ENCODE measurements around the gene TMIE. TPM values are rescaled to one million over a fixed set of nuclear protein-coding genes. Genes with fewer than 3 reads are reported as not detected.

TMIE gene
- total RNA-seq, 4 donors from 2014 or later, result 0.33 to 1.2 (median 0.69) TPM; not detected in 1

DNA sequence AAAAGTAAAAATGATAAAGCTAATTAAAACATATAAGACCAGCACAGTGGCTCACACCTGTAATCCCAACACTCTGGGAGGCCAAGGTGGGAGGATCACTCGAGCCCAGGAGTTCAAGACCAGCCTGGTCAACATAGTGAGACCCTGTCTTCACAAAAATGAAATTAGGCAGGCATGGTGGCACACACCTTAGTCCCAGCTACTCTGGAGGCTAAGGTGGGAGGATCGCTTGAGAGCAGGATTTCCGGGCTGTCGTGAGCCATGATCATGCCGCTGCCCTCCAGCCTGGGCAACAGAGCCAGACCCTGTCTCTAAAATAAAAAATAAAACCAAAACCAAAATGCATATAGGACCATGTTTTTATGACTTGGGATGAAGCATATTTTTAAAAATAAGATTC is 21.3 kb downstream of the TMIE start:
- H3K27ac ChIP-seq (replicated peaks in 1 of 4), result no peak overlapping the region
- intact Hi-C loops (cut with DNase I), result no loop called here
- TF ChIP-seq POLR2A (IDR thresholded peaks at IDR 0.05; ENCODE audit: low read depth), result no peak
- TF ChIP-seq POLR2AphosphoS5 (IDR thresholded peaks at IDR 0.05), result no peak
- no peak for TF ChIP-seq EP300 (IDR thresholded peaks at IDR 0.05)
- TF ChIP-seq CTCF (IDR thresholded peaks at IDR 0.05), result no peak
- 92% methylated on average over 5 of the region's 5 CpGs for WGBS
- no peak overlapping the region for H3K4me3 ChIP-seq
- peaks cover 0 to 13% (median 0%) of the 10 kb centered on the region in 4 donors for H3K4me1 ChIP-seq
- no peaks in the 10 kb centered on the region for H3K9me3 ChIP-seq
- H3K36me3 ChIP-seq, result no peaks in the 10 kb centered on the region
- peak; percentile 60 for DNase-seq (ENCODE audit: extremely low spot score)
- peaks cover 0 to 32% (median 3%) of the 10 kb centered on the region in 4 donors for H3K27me3 ChIP-seq

DNA sequence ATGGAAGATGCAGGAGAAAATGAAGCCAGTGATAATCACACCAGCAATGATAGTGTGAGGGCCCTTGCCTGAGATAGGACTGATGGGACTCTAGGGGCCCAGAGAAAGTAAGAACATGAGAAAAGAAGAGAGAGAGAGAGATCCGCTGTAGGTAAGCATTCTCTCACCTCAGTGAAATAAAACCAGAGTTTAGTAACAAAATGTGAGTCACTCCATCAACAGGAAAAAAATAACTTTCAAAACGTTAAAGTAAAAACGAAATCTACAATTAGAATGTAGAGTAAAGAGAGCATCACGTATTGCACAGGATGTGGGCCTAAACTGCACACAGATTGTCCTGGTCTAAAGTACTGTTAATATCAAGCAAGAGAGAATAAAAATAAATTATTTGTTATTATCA is 23.2 kb downstream of the TMIE start:
- H3K27ac ChIP-seq (replicated peaks in 1 of 4), result no peak overlapping the region
- WGBS, result 72% methylated on average over 4 of the region's 4 CpGs
- peaks cover 0 to 6% (median 0%) of the 10 kb centered on the region in 4 donors for H3K4me1 ChIP-seq
- H3K4me3 ChIP-seq, result no peak overlapping the region
- peaks cover 0 to 12% (median 0%) of the 10 kb centered on the region in 4 donors for H3K27me3 ChIP-seq
- TF ChIP-seq EP300 (IDR thresholded peaks at IDR 0.05) (no peak), POLR2AphosphoS5 (IDR thresholded peaks at IDR 0.05) (no peak), POLR2A (IDR thresholded peaks at IDR 0.05; ENCODE audit: low read depth) (no peak), CTCF (IDR thresholded peaks at IDR 0.05) (no peak)
- intact Hi-C loops (cut with DNase I), result no loop called here
- H3K36me3 ChIP-seq, result no peaks in the 10 kb centered on the region
- DNase-seq (ENCODE audit: extremely low spot score), result peak; percentile 70
- no peaks in the 10 kb centered on the region for H3K9me3 ChIP-seq

DNA sequence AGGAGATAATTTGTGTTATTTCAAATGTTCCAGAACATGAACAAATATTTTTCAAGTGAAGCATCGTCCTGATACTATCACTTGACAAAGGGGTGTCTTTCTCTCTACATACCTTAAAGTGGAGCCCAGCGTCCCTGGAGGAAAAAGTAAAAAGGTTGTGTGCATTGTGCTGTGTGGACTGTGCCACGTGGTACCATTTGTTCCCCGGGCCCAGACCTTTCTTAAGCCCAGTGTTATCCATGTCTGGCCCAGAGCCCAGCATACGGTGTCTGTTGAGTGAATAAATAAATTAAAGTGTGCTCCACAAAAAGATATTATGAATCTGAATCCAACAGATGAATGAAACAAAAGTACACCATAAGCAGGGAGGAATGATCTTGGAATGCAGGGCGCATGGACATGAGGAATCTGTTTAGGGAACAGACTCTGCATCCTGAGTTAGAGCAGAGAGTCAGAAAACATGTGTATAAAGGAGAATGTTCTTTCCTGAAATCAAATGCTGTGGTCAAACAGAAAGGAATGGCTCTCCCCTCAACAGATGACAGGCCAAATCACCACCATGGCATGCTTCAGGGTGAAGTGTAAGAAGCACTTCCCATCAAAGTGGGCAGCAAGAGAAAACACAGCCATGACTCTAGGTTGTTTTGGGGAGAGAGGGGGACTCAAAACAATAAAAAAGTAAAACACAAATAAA is 24.6 kb downstream of the TMIE start:
- DNase-seq (ENCODE audit: extremely low spot score), result peak; percentile 55

GRCh38 chr3:46729038-46729437 is 27.8 kb downstream of the TMIE start:
- intact Hi-C loops (cut with DNase I), result no loop called here
- TF ChIP-seq POLR2AphosphoS5 (IDR thresholded peaks at IDR 0.05) (no peak), POLR2A (IDR thresholded peaks at IDR 0.05; ENCODE audit: low read depth) (no peak), CTCF (IDR thresholded peaks at IDR 0.05) (no peak)
- no peak overlapping the region for H3K27ac ChIP-seq (replicated peaks in 1 of 4)
- DNase-seq (ENCODE audit: extremely low spot score), result peak; percentile 82
- 88% methylated on average over 4 of the region's 4 CpGs for WGBS
- peaks cover 0 to 6% (median 0%) of the 10 kb centered on the region in 4 donors for H3K4me1 ChIP-seq
- H3K4me3 ChIP-seq, result no peak overlapping the region
- no peaks in the 10 kb centered on the region for H3K9me3 ChIP-seq
- H3K36me3 ChIP-seq, result no peaks in the 10 kb centered on the region
- H3K27me3 ChIP-seq, result peaks cover 0 to 13% (median 0%) of the 10 kb centered on the region in 4 donors

More for the DNA sequence above, 24.6 kb downstream of the TMIE start:
- intact Hi-C loops (cut with DNase I), result no loop called here
- H3K9me3 ChIP-seq, result no peaks in the 10 kb centered on the region
- H3K27ac ChIP-seq (replicated peaks in 1 of 4), result no peak overlapping the region
- WGBS, result 48% methylated on average over 6 of the region's 6 CpGs
- peaks cover 0 to 7% (median 0%) of the 10 kb centered on the region in 4 donors for H3K27me3 ChIP-seq
- H3K4me3 ChIP-seq, result no peak overlapping the region
- TF ChIP-seq POLR2A (IDR thresholded peaks at IDR 0.05; ENCODE audit: low read depth) (no peak), CTCF (IDR thresholded peaks at IDR 0.05) (no peak), POLR2AphosphoS5 (IDR thresholded peaks at IDR 0.05) (no peak), EP300 (IDR thresholded peaks at IDR 0.05) (no peak)
- H3K4me1 ChIP-seq, result peaks cover 0 to 6% (median 0%) of the 10 kb centered on the region in 4 donors
- H3K36me3 ChIP-seq, result no peaks in the 10 kb centered on the region
